Bronchial epithelial cell (primary cell): ENCODE data around the gene PTGES3. TPM values are rescaled to one million over a fixed set of nuclear protein-coding genes. Genes with fewer than 3 reads are reported as not detected.

Experiments
- DNase-seq: peaks from one replicate; pipeline ENCODE4 v3.0.0-alpha.2; 2010; ENCODE audit warnings: low read depth
- FAIRE-seq: peaks from 2 replicates; lab custom pipeline; 2011; peaks lifted over from hg19 to GRCh38; lab: Jason Lieb, UNC
- H3K27me3 ChIP-seq: 2 replicates; pipeline ENCODE4 v1.5.1; 2011; ENCODE audit warnings: low read length; ENCODE audit not compliant: control insufficient read depth, insufficient read depth
- H3K36me3 ChIP-seq: 2 replicates; pipeline ENCODE4 v1.5.1; 2011; ENCODE audit warnings: low read length; ENCODE audit not compliant: control insufficient read depth, insufficient read depth
- H3K4me3 ChIP-seq: 2 replicates; pipeline ENCODE4 v1.5.1; 2011; ENCODE audit warnings: mild to moderate bottlenecking, low read depth, low read length, control low read depth
- CTCF ChIP-seq: IDR thresholded peaks from 2 replicates; pipeline ENCODE4 v1.5.1; 2011; ENCODE audit warnings: mild to moderate bottlenecking, moderate library complexity, low read length, control low read depth, inconsistent platforms; ENCODE audit not compliant: insufficient read depth, severe bottlenecking
- total RNA-seq: library from RNA; depleted of rRNA; stranded (reverse); fragments of >200 nt; gene quantifications from 2 replicates; pipeline ENCODE4 v1.2.1, GENCODE V29; 2014

Gene PTGES3
- total RNA-seq, 1 donor from 2014 or later, result 58.4 TPM

GRCh38 chr12:56631790-56632700, 56.0 kb downstream of the PTGES3 start:
- Histone ChIP-seq H3K27me3 (no peaks in the 10 kb centered on the region), H3K4me3 (no peak overlapping the region), H3K36me3 (no peaks in the 10 kb centered on the region)
- no peak for TF ChIP-seq CTCF
- peak; percentile 57 for DNase-seq
- FAIRE-seq, result no peak

- Histone ChIP-seq H3K27me3 (no peaks in the 10 kb centered on the region), H3K36me3 (peaks cover 3% of the 10 kb centered on the region), H3K4me3 (peak within 1 kb of the TSS; percentile 86)
- DNase-seq (peak; percentile 58), FAIRE-seq (no peak)
- no peak for TF ChIP-seq CTCF
Measured at GRCh38 chr12:56630180-56630632, 57.9 kb downstream of the PTGES3 start, which contains the start of gene BAZ2A. Gene BAZ2A, minus strand, starts transcription at chr12:56630326. Its CDS starts 12,796 bp downstream, at chr12:56617530.

DNA sequence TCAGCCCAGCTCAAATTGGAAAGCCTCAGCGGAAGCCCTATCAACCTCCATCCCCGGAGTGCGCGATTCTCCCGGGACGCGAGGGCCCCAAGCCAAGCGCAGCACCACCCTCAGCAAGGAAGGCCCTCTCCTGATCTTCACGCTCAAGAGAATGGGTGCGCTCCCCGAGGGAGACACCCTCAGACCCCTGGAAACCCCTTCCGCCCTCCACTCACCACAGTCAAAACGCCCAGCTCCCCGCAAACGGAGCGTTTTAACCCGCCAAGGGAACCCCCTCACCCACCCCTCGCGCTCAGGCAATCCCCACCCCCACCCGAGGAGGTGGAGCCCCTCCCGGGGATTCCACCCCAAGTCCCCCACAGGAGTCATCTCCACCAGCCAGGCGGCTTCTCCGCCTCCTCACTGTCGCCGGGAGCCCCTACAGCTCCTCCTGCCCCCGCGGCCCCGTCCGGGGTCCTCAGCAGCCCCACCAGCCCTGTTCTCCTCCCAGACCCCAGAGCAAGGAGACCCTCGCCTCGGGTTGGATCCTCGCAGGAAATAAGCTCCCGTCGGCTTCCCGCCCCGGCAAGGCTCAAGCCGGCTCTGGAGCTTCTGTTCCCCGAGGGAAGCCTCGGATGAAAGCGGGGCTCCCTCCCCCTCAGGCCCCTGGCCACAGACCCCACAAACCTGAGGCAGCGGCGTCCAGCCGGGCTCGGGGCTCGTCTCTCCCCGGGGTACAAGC, 58.5 kb downstream of the PTGES3 start:
- Histone ChIP-seq H3K4me3 (peak overlapping the region; percentile 86), H3K36me3 (peaks cover 3% of the 10 kb centered on the region), H3K27me3 (no peaks in the 10 kb centered on the region)
- DNase-seq, result no peak
- no peak for FAIRE-seq
- TF ChIP-seq CTCF, result no peak

DNA sequence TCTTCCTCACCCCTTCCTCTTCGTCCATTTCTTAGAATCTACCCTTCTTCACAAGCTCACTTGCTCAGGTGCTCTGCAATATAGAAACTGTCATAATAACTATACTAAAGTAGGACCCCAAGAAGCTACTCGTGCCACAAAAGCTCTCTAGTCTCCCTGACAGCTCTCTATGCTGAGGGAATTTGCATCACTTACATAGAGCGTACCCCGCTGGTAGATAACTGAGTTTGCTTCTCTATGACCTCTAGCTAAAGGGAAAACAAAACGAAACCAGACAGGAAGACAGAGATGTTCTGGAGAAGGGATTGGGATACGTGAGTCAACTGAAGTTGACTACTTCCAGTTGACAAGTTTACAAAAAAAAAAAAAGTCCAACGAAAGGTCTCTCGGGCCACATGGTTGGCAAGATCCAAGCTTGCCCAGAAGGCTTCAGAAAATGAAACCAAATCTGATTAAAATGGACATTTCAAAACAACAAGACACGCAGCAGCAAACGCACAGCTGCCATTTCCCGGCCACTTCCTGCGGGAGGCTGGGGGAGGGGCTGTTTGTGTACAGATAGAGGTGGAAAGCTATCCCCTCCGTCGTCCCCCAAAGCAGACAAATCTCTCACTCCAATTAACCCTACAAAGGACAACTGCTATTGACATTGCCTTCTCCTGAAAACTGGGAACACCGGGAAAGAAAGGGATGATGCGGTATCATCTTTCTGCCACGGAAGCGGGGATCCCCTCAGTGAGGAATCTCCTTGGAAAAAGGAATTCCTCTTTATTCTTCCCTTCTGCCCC, 59.2 kb downstream of the PTGES3 start:
- FAIRE-seq, result no peak
- TF ChIP-seq CTCF, result no peak
- peak; percentile 50 for DNase-seq

DNA sequence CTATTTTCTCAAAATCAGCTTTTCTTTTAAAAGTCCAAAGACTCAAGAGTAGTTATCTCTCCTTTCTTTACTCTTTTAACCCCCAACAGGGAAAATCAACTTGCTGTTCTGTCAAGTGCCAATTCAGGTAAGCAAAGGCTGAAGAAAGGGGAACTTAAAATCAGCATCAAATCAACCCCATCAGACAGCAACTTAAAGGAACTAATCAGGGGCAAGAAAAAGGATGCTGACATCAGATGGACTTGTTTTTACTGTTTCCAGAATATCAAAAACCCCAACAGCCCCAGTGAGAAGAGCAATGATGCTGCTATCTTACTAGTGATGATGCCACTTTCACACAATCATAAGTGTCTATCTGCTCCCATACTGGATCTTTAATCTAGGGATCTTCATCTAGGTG, 61.4 kb downstream of the PTGES3 start:
- DNase-seq, result no peak
- no peak for FAIRE-seq
- Histone ChIP-seq H3K27me3 (no peaks in the 10 kb centered on the region), H3K36me3 (peaks cover 3% of the 10 kb centered on the region), H3K4me3 (no peak overlapping the region)
- no peak for TF ChIP-seq CTCF

More for the DNA sequence above, 59.2 kb downstream of the PTGES3 start:
- Histone ChIP-seq H3K36me3 (peaks cover 3% of the 10 kb centered on the region), H3K4me3 (peak overlapping the region; percentile 86), H3K27me3 (no peaks in the 10 kb centered on the region)
